CMK (cell line): Measurements from ENCODE around the gene SOBP.

ENCODE experiments used
- DNase-seq: peaks from one replicate; pipeline ENCODE4 v3.0.0-alpha.2; 2010; ENCODE audit warnings: low read depth

The SOBP gene

DNA sequence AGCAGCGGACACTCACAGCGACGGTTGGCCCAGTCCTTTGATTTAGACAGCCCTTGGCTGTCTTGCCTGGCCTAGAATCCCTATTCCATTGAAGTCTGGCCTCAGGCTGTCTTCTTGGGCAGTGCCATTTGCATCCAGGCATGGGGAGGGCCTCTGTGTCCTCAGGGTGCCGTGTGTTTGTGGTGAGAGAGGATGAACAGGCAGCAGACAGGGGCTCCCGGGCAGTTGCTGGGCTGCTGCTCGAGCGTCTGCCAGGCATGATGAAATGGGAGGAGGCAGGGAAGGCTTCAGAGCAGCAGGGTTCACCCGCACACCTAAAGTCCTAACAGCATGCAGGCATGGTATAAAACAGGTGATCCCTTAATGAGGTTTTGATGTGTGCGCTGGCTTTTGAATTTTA lies 126.9 kb downstream of the SOBP start:
- no peak for DNase-seq

DNA sequence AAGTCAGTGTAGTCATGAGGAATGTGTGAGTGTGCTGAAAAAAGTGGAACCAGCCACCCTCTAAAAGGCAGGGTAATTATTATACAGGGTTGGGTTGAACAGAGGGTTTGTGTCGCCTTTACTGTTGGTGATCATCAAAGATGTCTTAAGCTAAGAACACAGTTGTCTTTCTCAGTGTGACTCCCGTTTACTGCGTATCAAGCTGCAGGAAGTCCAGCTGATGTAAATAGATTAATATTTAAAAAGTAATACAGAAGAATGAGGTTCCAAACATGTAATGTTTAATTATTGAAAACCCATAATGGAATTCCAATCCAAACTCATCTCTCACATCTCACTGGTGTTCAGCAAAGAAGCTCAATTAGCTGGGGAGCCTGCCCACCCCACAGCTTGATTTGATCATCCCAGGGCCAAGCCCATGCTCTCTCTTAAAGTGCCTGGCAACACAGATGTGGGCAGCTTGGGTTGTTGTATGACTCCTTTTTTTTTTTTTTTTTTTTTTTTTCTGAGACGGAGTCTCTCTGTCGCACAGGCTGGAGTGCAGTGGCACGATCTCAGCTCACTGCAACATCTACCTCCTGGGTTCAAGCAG lies 127.5 kb downstream of the SOBP start:
- no peak for DNase-seq

DNA sequence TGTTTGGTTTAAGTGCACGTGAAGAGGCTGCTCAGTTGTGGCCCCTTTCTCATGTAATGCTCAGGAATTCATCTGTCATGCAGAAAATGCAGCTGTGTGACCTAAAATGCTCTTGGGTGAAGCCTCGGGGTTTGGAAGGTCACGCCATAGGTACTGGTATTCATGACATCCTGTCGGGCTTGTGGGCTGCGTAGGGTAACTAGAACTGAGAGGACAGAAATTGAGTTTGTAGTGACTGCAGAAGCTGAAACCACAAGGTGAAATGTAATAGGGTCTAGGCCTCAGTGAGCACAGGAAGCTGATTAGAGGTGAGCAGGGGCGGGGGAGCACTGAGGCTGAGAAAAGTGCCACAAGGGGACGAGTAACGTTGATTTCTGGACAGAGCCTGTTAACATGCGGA lies 128.8 kb downstream of the SOBP start:
- DNase-seq = no peak

DNA sequence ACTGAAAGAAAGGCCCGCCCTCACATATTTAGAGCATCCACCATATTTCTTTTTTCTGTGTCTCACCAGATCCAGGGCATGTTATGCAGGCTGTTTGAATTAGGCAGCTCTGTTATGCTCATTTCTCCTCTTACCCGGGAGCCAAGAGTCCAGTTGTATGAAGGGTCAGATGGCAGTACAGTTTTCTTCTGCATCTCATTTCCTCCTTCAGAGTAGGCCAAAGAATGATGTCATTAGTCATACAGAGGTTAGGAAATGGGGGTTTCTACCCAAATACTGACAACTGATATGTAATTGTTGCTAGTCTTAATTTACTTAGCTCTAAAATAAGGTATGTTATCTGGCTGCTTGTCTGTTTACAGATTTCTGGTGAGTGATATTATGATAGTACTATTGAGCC lies 130.8 kb downstream of the SOBP start:
- DNase-seq = no peak

DNA sequence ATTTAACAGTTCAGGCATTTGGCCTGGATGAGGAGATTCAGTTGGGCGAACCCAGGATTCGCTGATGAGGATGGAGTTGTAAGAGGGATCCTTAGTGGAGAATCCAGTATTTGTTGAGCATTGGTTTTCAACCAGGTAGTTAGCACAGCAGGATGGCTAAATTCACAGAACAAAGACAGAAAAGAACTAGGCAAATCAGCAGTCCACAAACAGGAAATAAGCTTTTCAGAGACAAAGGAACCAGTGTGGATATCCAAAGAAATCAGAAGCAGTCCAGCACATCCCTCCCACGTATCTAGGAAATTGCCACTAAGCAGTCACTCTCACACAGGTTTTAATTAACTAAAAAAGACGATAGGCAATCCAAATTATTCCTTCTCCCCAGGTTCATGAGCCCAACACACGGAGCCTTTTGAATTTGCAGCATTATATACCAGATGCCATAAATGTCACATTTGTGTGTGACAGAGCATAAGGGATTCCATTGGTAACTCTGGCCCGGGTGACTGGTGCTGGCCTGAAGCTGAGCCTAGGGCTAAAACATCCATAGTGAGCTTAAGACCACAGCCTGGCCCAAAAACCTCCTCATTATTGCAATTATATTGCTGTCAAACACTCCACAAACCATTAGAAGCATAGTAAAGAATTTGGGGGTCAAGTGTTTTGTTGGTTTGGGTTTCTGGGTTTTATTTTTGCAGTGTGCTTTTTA lies 131.5 kb downstream of the SOBP start:
- no peak for DNase-seq

DNA sequence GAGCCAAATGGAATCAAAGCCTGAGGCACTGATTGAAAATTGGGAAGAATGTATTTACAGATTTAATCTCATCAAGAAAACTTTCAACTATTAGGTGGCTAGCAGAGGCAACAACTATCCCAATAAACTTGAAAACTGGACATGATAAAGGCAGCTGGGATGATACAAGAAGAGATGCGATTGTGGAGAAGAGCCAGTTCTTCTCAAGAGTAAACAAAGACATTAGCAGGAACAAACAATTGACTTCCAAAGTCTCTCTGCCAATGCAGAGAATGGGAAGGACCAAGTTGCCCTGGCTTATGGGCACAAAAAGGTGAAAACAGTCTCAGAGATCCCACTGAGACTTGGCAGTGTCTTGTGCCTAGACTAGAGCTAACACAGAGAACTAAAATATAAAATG lies 132.4 kb downstream of the SOBP start:
- no peak for DNase-seq

DNA sequence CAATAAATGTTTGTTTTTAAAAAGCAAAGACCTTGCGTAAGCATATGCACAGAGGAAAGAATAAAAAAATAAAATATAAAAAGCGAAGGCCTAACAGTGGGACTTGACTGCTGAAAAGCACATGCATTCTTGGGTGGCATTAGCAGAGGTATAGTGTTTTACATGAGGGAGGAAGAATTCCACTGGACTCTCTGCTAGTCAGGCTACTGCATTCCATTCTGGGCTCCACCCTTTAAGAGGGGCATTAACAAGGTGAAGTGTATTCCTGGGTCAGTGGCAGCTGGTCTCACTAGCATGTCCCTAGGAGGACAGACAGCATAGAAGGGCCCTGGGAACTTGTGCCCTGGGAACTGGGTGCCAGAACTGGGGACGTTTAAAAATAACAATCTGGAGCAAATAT lies 134.1 kb downstream of the SOBP start:
- DNase-seq = no peak

DNA sequence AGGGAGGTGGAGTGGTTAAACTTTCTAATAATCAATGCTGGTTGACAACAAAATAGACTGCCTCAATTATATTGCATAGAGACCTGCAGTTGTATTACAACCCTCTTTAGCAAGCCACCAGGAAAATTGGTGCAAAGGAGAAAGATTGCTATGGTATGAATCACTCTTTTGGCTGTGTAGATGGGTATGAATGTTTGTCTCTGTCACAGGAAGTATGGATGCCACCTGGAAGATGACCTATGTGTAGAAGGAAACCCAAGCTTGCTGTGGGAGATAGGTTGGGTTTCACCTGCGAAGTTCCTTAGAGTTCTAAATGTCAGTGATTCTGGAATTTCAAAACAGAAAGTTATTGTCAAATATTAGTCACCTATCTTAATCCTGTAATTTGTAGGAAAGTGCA lies 134.6 kb downstream of the SOBP start:
- DNase-seq = no peak

DNA sequence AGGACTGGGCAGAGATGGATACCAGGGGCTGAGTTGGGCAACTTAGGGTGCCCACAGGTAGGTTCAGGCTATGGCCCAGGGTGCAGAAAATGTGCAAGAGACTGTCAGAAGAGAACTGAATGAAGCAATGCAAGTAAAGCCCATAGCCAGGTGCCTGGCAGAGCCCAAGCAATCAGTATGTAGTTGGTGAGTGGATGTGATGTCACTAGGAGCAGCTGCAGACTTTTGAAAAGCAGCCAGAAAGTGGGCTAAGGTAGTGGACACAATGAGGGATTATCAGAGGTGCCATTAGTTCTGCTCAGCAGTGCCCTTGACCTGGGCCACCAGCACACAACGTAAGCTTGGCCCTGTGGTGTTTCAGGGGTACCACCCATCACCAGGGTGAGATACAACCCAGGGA lies 135.3 kb downstream of the SOBP start:
- DNase-seq = no peak

DNA sequence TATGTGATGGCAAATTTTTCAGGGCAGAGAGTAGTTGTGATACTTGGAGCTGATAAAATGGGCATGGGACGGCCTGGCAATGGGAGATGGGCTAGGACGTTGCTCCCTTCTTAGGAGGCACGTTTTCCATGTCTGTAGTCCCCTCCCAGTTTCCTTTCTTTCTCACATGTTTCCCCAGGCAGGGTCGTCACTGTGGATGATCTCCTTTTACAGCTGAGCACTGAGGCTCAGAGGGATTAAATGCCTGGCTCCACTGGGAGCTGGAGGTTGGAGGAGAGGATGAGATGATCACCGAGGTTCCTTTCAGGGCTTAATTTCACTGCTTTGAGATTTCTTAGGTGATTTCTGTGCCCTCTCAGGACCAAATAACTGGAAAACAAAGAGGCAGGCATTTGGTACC lies 136.7 kb downstream of the SOBP start:
- DNase-seq = no peak

DNA sequence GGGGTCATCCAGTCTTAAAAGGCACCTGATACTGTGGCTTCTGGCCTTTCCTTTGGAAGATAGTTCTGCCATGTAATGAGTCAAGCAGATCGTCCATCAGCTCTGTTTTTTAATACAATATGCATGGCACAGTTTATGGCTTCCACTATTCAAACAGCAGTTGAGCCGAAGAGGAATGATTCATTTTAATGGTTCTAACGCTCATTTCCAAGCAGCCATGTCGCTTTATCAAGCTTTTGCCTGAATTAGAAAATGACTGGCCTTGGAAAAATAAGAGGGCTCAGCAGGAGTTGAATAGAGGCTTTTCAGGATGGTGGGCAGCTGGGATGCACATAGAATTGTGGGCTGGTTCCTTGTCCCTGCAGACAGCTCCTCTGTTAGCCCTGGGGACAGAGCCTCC lies 138.1 kb downstream of the SOBP start:
- DNase-seq = no peak

DNA sequence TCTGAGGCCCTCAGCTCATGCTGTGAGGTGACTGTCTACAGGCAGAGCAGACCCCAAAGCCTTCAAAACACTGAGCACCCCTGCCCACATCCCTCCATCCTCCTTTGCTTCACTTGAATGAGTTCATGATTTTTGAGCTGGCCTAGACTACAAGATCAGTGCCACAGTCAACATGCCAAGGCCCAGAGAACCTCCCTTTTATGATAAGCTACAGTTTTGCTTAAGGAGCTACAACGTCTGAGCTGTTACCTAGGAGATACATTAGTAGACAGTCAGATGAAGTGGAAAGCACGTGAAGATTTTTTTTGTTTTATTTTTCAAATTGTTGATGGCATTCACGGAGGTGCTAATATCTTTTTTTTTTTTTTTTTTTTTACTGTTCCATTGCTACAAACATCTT lies 139.0 kb downstream of the SOBP start:
- DNase-seq = no peak

DNA sequence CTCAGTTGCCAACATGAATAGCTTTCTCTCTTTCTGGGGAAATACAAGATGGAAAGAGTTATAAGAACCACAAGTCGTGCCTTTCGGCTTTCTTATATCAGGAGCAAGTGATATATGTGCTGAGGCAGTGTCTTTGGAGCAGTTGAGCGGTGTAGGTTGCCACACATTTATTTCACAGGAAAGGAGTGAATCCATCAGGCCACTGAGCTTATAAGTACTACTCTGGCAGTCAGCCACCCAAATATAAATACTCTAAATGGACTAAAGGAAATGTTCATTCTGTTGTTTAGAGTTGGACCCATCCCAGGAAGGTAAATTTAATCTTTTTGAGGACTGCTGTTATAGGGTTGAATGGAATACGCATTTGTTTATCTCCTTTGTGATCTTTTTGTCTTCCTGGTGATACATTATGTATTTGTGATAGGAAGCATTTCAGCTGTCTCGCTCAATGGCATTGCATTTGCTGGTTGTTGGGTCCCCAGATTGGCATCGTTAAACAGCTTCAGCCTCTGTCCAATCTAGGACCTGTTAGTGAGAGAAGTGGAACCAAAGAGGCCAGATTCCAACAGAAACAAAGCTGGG lies 139.7 kb downstream of the SOBP start:
- DNase-seq = no peak

DNA sequence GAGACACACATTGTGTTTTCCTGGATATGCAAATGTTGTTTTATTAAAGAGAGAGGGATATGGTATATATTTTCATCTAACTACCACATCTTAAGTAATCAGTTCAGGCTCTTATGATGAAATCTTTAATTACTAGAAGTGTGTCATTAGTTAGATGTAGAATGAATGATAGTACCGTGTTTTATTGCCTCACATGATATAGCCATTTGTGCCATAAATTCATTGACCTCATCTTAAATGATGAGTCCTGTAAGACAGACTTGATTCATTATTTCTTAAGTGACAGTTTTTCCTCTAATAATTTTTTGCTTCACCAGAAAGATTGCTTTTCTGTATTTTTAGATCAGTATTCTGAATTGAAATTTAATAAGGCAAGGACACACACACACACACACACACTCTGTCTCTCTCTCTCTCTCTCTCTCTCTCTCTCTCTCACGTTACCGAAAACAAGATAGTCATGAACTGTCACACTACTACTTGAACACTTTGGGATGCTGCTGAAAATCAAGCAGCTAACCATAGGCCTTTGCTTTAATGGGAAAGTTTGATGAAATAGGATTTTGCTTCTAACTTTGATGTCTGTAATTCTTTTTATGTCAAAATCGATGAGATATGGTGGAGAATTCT lies 140.5 kb downstream of the SOBP start:
- DNase-seq = no peak

DNA sequence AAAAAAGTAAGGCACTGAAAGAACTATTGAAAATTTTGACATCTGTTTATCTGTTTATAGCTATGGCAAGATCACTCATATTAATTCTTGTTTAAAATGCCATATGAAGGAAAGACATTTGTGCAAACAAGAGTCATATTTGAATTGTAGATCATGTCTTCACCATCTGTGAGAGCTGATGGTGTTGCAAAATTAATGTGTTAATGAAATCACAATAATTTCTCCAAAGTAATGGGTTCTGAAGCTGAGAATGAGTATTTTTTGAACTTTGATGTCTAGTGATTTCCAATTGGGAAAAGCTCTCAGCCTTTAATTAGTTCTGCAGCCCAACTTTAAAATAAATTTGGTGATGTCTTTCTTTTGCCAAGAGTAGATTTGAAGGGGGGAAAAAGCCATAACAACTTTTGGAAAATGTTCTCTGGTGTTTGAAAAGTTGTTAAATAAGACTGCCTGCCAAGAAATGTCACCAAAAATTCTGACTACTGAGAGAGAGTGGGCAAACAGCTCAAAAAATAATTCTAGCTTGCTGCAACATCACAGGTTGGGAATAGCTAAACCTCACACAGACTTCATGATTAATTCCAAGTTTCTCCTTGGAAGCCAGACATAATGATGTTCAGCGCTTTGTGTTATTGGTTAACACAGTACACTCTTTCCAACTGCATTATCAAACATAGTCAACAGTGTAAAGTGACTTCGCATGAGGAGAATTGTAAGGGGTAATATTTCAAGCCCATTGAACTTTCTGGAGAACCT lies 142.6 kb downstream of the SOBP start:
- DNase-seq = no peak

DNA sequence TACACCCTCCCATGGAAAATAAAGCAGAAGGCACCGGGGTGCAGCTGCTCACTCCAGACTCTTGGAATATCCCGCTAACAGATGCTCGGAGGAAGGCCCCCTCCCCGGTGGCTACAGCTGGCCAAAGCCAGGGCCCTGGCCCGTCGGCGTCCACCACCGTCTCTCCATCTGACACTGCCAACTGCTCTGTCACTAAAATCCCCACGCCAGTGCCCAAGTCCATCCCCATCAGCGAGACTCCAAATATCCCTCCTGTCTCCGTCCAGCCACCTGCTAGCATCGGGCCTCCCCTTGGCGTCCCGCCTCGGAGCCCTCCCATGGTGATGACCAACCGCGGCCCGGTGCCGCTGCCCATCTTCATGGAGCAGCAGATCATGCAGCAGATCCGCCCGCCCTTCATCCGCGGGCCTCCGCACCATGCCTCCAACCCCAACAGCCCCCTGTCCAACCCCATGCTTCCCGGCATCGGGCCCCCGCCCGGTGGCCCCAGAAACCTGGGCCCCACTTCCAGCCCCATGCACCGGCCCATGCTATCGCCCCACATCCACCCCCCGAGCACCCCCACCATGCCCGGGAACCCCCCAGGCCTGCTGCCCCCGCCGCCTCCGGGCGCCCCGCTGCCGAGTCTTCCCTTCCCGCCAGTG lies 143.9 kb downstream of the SOBP start:
- no peak for DNase-seq

DNA sequence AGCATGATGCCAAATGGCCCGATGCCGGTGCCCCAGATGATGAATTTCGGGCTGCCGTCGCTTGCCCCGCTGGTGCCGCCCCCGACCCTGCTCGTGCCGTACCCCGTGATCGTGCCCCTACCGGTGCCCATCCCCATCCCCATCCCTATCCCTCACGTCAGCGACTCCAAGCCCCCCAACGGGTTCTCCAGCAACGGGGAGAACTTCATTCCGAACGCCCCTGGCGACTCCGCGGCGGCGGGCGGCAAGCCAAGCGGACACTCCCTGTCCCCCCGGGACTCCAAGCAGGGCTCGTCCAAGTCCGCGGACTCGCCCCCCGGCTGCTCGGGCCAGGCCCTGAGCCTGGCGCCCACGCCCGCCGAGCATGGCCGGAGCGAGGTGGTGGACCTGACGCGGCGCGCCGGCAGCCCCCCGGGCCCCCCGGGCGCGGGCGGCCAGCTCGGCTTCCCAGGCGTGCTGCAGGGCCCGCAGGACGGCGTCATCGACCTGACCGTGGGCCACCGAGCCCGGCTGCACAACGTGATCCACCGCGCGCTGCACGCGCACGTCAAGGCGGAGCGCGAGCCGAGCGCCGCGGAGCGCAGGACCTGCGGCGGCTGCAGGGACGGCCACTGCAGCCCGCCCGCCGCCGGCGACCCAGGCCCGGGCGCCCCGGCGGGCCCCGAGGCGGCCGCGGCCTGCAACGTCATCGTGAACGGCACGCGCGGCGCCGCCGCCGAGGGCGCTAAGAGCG lies 144.6 kb downstream of the SOBP start:
- DNase-seq = no peak

DNA sequence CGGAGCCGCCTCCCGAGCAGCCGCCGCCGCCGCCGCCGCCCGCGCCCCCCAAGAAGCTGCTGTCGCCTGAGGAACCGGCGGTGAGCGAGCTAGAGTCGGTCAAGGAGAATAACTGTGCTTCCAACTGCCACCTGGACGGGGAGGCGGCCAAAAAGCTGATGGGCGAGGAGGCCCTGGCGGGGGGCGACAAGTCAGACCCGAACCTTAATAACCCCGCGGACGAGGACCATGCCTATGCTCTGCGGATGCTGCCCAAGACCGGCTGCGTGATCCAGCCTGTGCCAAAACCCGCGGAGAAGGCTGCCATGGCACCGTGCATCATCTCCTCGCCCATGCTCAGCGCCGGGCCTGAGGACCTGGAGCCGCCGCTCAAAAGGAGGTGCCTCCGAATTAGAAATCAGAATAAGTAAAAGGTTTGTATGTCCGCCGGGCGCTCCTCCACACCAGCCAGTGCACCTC lies 145.2 kb downstream of the SOBP start:
- DNase-seq = no peak

DNA sequence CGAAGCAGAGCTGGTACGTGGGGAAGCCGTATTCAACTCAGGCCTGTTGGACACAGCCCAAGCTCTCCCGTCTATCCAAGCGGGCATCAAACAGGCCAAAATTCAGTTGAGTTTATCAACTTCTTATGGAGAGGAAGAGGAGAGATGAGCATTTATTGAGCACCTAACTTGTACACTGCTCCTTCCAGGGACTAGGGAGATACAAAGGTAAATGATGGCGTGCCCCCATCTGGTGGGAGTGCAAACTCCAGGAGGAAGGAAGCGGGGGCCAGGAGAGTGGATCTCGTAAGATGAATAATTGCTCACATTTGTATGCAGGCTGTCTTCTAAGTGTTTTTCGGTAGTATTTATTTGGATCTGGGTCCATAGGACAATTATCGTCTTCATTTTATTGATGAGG lies 146.6 kb downstream of the SOBP start:
- no peak for DNase-seq

DNA sequence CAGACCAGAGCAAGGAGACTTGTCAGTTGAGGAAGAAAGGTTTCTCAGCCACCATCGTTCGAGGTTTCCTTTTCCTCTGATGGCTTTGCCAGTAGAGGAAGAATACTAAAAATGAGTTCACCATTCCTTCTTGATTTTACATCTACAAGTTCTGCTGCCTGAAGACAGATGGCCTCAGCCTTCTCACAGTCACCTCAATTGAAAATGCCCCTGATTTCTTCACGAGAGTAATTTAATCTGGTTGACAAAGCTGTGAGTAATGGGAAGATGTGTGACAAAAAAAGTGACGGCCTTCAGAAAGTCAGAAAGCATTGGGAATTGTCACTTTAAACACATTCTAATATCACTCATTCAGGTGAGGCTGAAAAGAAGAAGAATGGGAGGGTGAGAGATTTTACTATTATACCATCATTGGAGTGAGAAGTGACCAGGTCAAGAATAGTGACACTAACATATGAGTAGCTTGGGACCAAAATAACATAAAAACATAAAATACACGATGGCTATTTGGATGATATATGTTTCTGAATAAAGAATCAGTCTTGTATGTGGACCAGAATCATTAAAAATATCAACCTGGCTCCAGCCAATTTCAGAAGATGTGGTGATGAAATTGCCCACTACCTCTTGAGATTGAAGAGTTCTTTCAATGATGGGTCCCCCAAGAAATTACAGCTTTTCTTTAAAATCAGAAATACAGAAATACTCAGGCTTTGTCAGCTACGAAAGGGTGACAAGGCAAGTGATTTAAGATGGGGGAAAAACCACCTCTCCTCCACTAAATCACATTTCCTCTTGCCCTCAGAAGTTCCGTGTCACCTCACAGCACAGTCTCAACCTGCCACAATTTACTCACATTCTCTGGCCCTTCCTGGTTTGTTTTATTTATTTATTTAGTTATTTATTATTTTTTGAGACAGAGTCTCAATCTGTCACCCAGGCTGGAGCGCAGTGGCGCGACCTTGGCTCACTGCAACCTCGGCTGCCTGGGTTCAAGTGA lies 147.7 kb downstream of the SOBP start:
- DNase-seq = no peak
